ENCODE measurements around the gene SCFD2. TPM values are rescaled to one million over a fixed set of nuclear protein-coding genes. Genes with fewer than 3 reads are reported as not detected.
"Not testable (repeated sequence)": the region's sequence is repeated elsewhere in the genome, so short reads cannot be mapped to it uniquely, and the experiment has no call there.

The SCFD2 gene
- polyA plus RNA-seq, 4 donors, result 2.2 to 8.4 (median 5.6) TPM

- H3K4me1 ChIP-seq (ENCODE audit: control insufficient read depth in 3 of 3, insufficient read depth in 2 of 3, low read depth in 1 of 3, low read length in 2 of 3), result no peaks in the 10 kb centered on the region
- WGBS, 3 donors, result 76 to 88% (median 78%) methylated on average over 4 of the region's 4 CpGs
- H3K36me3 ChIP-seq (ENCODE audit: control insufficient read depth in 3 of 3, insufficient read depth in 2 of 3, low read depth in 1 of 3, low read length in 3 of 3), result peaks cover 0 to 4% (median 0%) of the 10 kb centered on the region in 3 donors
- H3K27ac ChIP-seq (ENCODE audit: low read depth in 1 of 3, low read length in 2 of 3), result no peak overlapping the region
- peaks cover 0 to 14% of the 10 kb centered on the region in 2 donors for H3K9me3 ChIP-seq (ENCODE audit: control insufficient read depth in 2 of 2, insufficient read depth in 1 of 2, low read depth in 1 of 2, low read length in 1 of 2)
- H3K27me3 ChIP-seq (ENCODE audit: control insufficient read depth in 3 of 3, insufficient read depth in 3 of 3, low read length in 3 of 3), result no peaks in the 10 kb centered on the region
- H3K4me3 ChIP-seq (ENCODE audit: low read depth in 1 of 3, low read length in 3 of 3), result no peak overlapping the region
- FAIRE-seq (no peak), DNase-seq (no peak)
Observed at GRCh38 chr4:53150631-53151488, 215.0 kb downstream of the SCFD2 start.

GRCh38 chr4:53147711-53148110, 218.2 kb downstream of the SCFD2 start:
- no peak overlapping the region for H3K27ac ChIP-seq (ENCODE audit: low read depth in 1 of 3, low read length in 2 of 3)
- FAIRE-seq, result no peak
- DNase-seq, result no peak

GRCh38 chr4:53147197-53147596, 218.7 kb downstream of the SCFD2 start:
- Histone ChIP-seq H3K4me1 (ENCODE audit: control insufficient read depth in 3 of 3, insufficient read depth in 2 of 3, low read depth in 1 of 3, low read length in 2 of 3) (no peaks in the 10 kb centered on the region), H3K27me3 (ENCODE audit: control insufficient read depth in 3 of 3, insufficient read depth in 3 of 3, low read length in 3 of 3) (no peaks in the 10 kb centered on the region), H3K4me3 (ENCODE audit: low read depth in 1 of 3, low read length in 3 of 3) (no peak overlapping the region), H3K27ac (ENCODE audit: low read depth in 1 of 3, low read length in 2 of 3) (no peak overlapping the region), H3K36me3 (ENCODE audit: control insufficient read depth in 3 of 3, insufficient read depth in 2 of 3, low read depth in 1 of 3, low read length in 3 of 3) (peaks cover 0 to 7% (median 4%) of the 10 kb centered on the region in 3 donors), H3K9me3 (ENCODE audit: control insufficient read depth in 2 of 2, insufficient read depth in 1 of 2, low read depth in 1 of 2, low read length in 1 of 2) (no peaks in the 10 kb centered on the region)
- no peak for DNase-seq
- 87 to 93% (median 88%) methylated on average over 4 of the region's 4 CpGs for WGBS, 3 donors
- no peak for FAIRE-seq

More at GRCh38 chr4:53147711-53148110, 218.2 kb downstream of the SCFD2 start:
- Histone ChIP-seq H3K36me3 (ENCODE audit: control insufficient read depth in 3 of 3, insufficient read depth in 2 of 3, low read depth in 1 of 3, low read length in 3 of 3) (peaks cover 0 to 7% (median 4%) of the 10 kb centered on the region in 3 donors), H3K4me1 (ENCODE audit: control insufficient read depth in 3 of 3, insufficient read depth in 2 of 3, low read depth in 1 of 3, low read length in 2 of 3) (no peaks in the 10 kb centered on the region), H3K9me3 (ENCODE audit: control insufficient read depth in 2 of 2, insufficient read depth in 1 of 2, low read depth in 1 of 2, low read length in 1 of 2) (peaks cover 0 to 1% of the 10 kb centered on the region in 2 donors), H3K27me3 (ENCODE audit: control insufficient read depth in 3 of 3, insufficient read depth in 3 of 3, low read length in 3 of 3) (no peaks in the 10 kb centered on the region), H3K4me3 (ENCODE audit: low read depth in 1 of 3, low read length in 3 of 3) (no peak overlapping the region)

- FAIRE-seq, result no peak
Observed at GRCh38 chr4:53141308-53141707, 224.6 kb downstream of the SCFD2 start.

GRCh38 chr4:53139256-53139655, 226.6 kb downstream of the SCFD2 start:
- 95 to 96% (median 96%) methylated on average over 19 to 32 of the region's 32 CpGs for WGBS, 3 donors
- DNase-seq; FAIRE-seq; H3K27ac ChIP-seq (ENCODE audit: low read depth in 1 of 3, low read length in 2 of 3); H3K9me3 ChIP-seq (ENCODE audit: control insufficient read depth in 2 of 2, insufficient read depth in 1 of 2, low read depth in 1 of 2, low read length in 1 of 2); H3K4me3 ChIP-seq (ENCODE audit: low read depth in 1 of 3, low read length in 3 of 3); H3K27me3 ChIP-seq (ENCODE audit: control insufficient read depth in 3 of 3, insufficient read depth in 3 of 3, low read length in 3 of 3); H3K4me1 ChIP-seq (ENCODE audit: control insufficient read depth in 3 of 3, insufficient read depth in 2 of 3, low read depth in 1 of 3, low read length in 2 of 3); H3K36me3 ChIP-seq (ENCODE audit: control insufficient read depth in 3 of 3, insufficient read depth in 2 of 3, low read depth in 1 of 3, low read length in 3 of 3): not testable (repeated sequence)

More at GRCh38 chr4:53141308-53141707, 224.6 kb downstream of the SCFD2 start:
- DNase-seq, result no peak
- no peak overlapping the region for H3K4me3 ChIP-seq (ENCODE audit: low read depth in 1 of 3, low read length in 3 of 3)
- H3K27me3 ChIP-seq (ENCODE audit: control insufficient read depth in 3 of 3, insufficient read depth in 3 of 3, low read length in 3 of 3), result no peaks in the 10 kb centered on the region
- no peaks in the 10 kb centered on the region for H3K9me3 ChIP-seq (ENCODE audit: control insufficient read depth in 2 of 2, insufficient read depth in 1 of 2, low read depth in 1 of 2, low read length in 1 of 2)
- 77 to 93% (median 78%) methylated on average over 2 of the region's 2 CpGs for WGBS, 3 donors
- peaks cover 0 to 7% (median 4%) of the 10 kb centered on the region in 3 donors for H3K36me3 ChIP-seq (ENCODE audit: control insufficient read depth in 3 of 3, insufficient read depth in 2 of 3, low read depth in 1 of 3, low read length in 3 of 3)
- H3K27ac ChIP-seq (ENCODE audit: low read depth in 1 of 3, low read length in 2 of 3), result no peak overlapping the region
- H3K4me1 ChIP-seq (ENCODE audit: control insufficient read depth in 3 of 3, insufficient read depth in 2 of 3, low read depth in 1 of 3, low read length in 2 of 3), result no peaks in the 10 kb centered on the region

GRCh38 chr4:53137468-53137867, 228.4 kb downstream of the SCFD2 start:
- FAIRE-seq (no peak), DNase-seq (no peak)
- Histone ChIP-seq H3K36me3 (ENCODE audit: control insufficient read depth in 3 of 3, insufficient read depth in 2 of 3, low read depth in 1 of 3, low read length in 3 of 3) (no peaks in the 10 kb centered on the region), H3K9me3 (ENCODE audit: control insufficient read depth in 2 of 2, insufficient read depth in 1 of 2, low read depth in 1 of 2, low read length in 1 of 2) (no peaks in the 10 kb centered on the region), H3K4me1 (ENCODE audit: control insufficient read depth in 3 of 3, insufficient read depth in 2 of 3, low read depth in 1 of 3, low read length in 2 of 3) (no peaks in the 10 kb centered on the region), H3K4me3 (ENCODE audit: low read depth in 1 of 3, low read length in 3 of 3) (no peak overlapping the region), H3K27ac (ENCODE audit: low read depth in 1 of 3, low read length in 2 of 3) (no peak overlapping the region), H3K27me3 (ENCODE audit: control insufficient read depth in 3 of 3, insufficient read depth in 3 of 3, low read length in 3 of 3) (no peaks in the 10 kb centered on the region)

- H3K9me3 ChIP-seq (ENCODE audit: control insufficient read depth in 2 of 2, insufficient read depth in 1 of 2, low read depth in 1 of 2, low read length in 1 of 2), result no peaks in the 10 kb centered on the region
- FAIRE-seq (no peak), DNase-seq (no peak)
- no peak overlapping the region for H3K27ac ChIP-seq (ENCODE audit: low read depth in 1 of 3, low read length in 2 of 3)
- no peaks in the 10 kb centered on the region for H3K4me1 ChIP-seq (ENCODE audit: control insufficient read depth in 3 of 3, insufficient read depth in 2 of 3, low read depth in 1 of 3, low read length in 2 of 3)
- no peak overlapping the region for H3K4me3 ChIP-seq (ENCODE audit: low read depth in 1 of 3, low read length in 3 of 3)
- H3K36me3 ChIP-seq (ENCODE audit: control insufficient read depth in 3 of 3, insufficient read depth in 2 of 3, low read depth in 1 of 3, low read length in 3 of 3), result no peaks in the 10 kb centered on the region
- WGBS, 3 donors, result 91 to 97% (median 92%) methylated on average over 2 of the region's 2 CpGs
- H3K27me3 ChIP-seq (ENCODE audit: control insufficient read depth in 3 of 3, insufficient read depth in 3 of 3, low read length in 3 of 3), result no peaks in the 10 kb centered on the region
Observed at GRCh38 chr4:53136954-53137353, 228.9 kb downstream of the SCFD2 start.

- H3K9me3 ChIP-seq (ENCODE audit: control insufficient read depth in 2 of 2, insufficient read depth in 1 of 2, low read depth in 1 of 2, low read length in 1 of 2), result no peaks in the 10 kb centered on the region
- DNase-seq (no peak), FAIRE-seq (no peak)
- no peak overlapping the region for H3K4me3 ChIP-seq (ENCODE audit: low read depth in 1 of 3, low read length in 3 of 3)
- H3K27ac ChIP-seq (ENCODE audit: low read depth in 1 of 3, low read length in 2 of 3), result no peak overlapping the region
- H3K4me1 ChIP-seq (ENCODE audit: control insufficient read depth in 3 of 3, insufficient read depth in 2 of 3, low read depth in 1 of 3, low read length in 2 of 3), result no peaks in the 10 kb centered on the region
- no peaks in the 10 kb centered on the region for H3K27me3 ChIP-seq (ENCODE audit: control insufficient read depth in 3 of 3, insufficient read depth in 3 of 3, low read length in 3 of 3)
- WGBS, 3 donors, result 49 to 75% (median 62%) methylated on average over 4 of the region's 4 CpGs
- no peaks in the 10 kb centered on the region for H3K36me3 ChIP-seq (ENCODE audit: control insufficient read depth in 3 of 3, insufficient read depth in 2 of 3, low read depth in 1 of 3, low read length in 3 of 3)
Observed at GRCh38 chr4:53132132-53132891, 233.5 kb downstream of the SCFD2 start.

All from small intestine (tissue), 7 donors.